HL-60/S4 (cell line): Measurements from ENCODE around the gene DBNL.
"Not testable (repeated sequence)": the region's sequence is repeated elsewhere in the genome, so short reads cannot be mapped to it uniquely, and the experiment has no call there.

ENCODE experiments used
- in situ Hi-C: fragments of 300-500 bp; cut with MboI; formaldehyde crosslinking; loops from 2 replicates; pipeline ENCODE4 v1.14.3; 2022; ENCODE audit warnings: low sequenced_read_pairs

Gene DBNL

GRCh38 chr7:44044315-44045225, at the start of gene DBNL:
DBNL (plus strand) TSS chr7:44044702; CDS start chr7:44044738, 36 bp downstream.
- in situ Hi-C loops = no loop called here

DNA sequence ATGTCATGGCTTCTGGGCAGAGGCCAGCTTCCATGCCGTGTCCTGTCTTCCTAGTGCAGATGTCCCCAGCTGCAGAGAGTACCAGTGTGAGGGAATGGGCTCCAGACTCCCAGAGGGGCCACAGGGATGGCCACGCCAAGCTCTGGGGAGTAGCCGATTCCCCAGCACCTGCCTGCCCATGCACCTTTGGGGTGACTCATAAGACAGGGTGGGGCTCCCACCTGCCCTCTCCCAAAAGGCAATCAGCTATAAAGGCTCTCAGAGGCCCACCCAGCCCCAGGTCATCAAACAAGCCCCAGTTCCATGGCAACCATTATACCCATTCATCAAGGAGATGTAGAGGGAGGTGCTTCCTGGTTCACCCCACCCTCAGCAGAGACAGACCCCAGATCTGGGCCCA, 47.0 kb upstream of the DBNL start, which contains the start of gene SPDYE1:
Gene SPDYE1 (plus strand): TSS at position 366 of the 400 bp plus-strand sequence. CDS start 2,053 bp downstream, outside the sequence.
- in situ Hi-C loops = not testable (repeated sequence)

DNA sequence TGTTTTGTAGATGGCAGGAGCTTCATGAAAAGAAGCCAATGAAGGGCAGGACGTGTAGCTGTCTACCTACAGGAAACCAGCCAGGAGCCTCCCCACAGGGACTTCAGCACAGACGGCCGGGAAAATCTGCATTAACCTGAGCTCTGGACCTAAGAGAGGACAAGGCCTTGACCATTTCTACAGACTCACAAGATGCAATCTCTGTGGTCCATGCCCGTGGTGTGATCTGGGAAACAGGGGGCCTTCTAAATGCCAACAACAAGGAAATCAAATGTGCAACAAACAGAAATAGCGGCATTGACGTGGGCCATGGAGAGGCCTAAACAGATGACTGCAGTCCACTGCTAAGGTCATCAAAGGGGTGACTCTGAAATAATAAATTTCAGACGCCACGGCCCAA, 32.4 kb upstream of the DBNL start:
- in situ Hi-C loops = not testable (repeated sequence)

- in situ Hi-C loops = not testable (repeated sequence)
Measured at GRCh38 chr7:44015090-44015489, 29.4 kb upstream of the DBNL start.

- in situ Hi-C loops = not testable (repeated sequence)
Measured at GRCh38 chr7:44018857-44019807, 25.4 kb upstream of the DBNL start.

- in situ Hi-C loops = not testable (repeated sequence)
Measured at GRCh38 chr7:44019825-44020224, 24.7 kb upstream of the DBNL start.

DNA sequence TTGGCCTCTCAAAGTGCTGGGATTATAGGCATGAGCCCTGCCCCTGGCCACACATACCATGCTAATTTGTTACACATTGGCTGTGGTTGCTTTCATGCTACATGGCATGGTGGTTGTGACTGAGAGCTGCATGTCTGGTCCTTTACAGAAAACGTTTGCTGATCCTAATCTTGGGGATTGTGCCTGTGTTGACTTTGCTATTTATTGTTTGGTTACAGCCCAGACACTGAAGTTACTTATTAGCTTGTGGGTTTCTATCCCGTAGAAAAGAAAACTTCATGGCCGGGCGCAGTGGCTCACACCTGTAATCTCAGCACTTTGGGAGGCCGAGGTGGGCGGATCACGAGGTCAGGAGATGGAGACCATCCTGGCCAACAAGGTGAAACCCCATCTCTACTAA, 22.4 kb upstream of the DBNL start:
- in situ Hi-C loops = not testable (repeated sequence)

GRCh38 chr7:44022796-44023467, 21.6 kb upstream of the DBNL start:
- in situ Hi-C loops = not testable (repeated sequence)

DNA sequence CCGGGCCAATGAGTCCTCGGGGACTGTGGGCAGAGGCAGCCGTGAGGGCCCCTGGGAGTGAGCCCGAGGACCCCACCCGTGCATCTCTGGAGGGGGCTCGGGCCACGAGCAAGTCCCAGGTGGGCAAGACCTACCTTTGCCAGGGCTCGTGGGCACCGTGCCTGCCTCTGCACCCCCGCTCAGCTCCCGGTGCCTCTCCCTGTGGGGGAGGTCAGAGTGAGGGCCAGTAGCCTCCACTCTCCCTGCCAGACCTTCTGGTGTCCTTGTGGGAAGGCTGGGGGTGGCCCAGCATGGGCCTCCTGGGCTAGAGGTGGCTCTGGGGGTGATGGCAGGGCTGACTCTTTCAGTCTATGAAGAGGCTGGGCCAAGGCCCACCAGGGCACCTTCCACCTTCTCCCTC, 15.1 kb upstream of the DBNL start:
- in situ Hi-C loops = not testable (repeated sequence)

GRCh38 chr7:44030029-44030428, 14.5 kb upstream of the DBNL start:
- in situ Hi-C loops = not testable (repeated sequence)

GRCh38 chr7:44031319-44031718, 13.2 kb upstream of the DBNL start:
- in situ Hi-C loops = not testable (repeated sequence)

DNA sequence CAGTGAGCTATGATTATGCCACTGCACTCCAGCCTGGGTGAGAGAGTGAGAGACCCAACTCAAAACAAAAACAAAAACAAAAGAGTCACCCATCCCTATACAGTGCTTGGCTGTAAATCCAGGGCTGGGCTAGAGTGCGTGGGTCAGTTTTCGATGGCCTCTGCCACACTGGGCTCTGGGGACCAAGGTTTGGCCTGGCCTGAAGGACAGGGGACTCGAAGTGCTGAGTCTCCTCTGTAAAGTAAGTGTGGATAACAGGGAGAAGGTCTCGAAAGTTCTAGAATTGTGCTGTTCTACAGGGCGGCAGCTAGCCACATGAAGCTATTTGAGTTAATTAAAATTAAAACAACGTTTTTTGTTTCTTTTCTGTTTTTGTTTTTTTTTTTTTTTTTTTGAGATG, 12.5 kb upstream of the DBNL start:
- in situ Hi-C loops = not testable (repeated sequence)

GRCh38 chr7:44033971-44034844, 10.3 kb upstream of the DBNL start:
- in situ Hi-C loops = not testable (repeated sequence)

- in situ Hi-C loops = not testable (repeated sequence)
Measured at GRCh38 chr7:44036364-44036763, 8.1 kb upstream of the DBNL start.

- in situ Hi-C loops = not testable (repeated sequence)
Measured at GRCh38 chr7:44037951-44038350, 6.6 kb upstream of the DBNL start.

GRCh38 chr7:44038553-44038952, 5.9 kb upstream of the DBNL start:
- in situ Hi-C loops = not testable (repeated sequence)

GRCh38 chr7:44038961-44039558, 5.4 kb upstream of the DBNL start:
- in situ Hi-C loops = not testable (repeated sequence)

DNA sequence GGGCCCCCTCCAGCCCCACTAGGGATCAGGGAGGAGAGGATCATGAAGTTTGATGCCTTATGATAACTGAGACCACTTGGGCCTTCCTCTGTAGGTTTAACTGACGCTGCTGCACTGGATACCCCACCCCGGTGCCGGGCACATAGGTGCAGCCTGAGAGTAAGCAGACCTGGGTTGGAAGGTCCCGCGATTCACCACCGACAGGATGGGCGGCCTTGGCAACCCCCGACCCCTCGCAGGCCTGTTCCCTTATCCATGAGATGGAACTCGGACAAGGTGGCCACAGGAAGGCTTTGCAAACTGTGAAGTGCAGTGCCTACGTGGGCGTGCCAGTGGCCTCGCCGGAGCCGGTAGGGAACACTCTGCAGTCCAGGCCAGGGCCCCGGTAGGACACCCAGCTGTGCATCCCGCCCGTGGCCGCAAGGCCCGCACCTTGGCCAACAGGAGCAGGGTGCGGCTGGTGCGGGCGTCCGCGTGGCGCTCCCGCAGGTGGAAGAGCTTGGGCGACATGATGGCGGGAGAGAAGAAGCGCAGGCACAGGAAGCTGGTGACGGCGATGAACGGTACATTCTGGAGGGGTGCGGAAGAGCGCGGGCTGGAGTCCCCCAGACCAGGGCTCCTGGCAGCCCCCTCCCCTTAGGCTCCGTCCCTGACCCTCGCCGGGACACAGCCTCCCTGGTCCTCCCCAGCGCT, 4.6 kb upstream of the DBNL start:
- in situ Hi-C loops = not testable (repeated sequence)

GRCh38 chr7:44040493-44040891, 4.0 kb upstream of the DBNL start:
- in situ Hi-C loops = not testable (repeated sequence)
